ENCODE data around the gene FMN1. TPM values are rescaled to one million over a fixed set of nuclear protein-coding genes. Genes with fewer than 3 reads are reported as not detected.

The FMN1 gene
- total RNA-seq, 1 experiment from 2014 or later = 87.0 TPM

DNA sequence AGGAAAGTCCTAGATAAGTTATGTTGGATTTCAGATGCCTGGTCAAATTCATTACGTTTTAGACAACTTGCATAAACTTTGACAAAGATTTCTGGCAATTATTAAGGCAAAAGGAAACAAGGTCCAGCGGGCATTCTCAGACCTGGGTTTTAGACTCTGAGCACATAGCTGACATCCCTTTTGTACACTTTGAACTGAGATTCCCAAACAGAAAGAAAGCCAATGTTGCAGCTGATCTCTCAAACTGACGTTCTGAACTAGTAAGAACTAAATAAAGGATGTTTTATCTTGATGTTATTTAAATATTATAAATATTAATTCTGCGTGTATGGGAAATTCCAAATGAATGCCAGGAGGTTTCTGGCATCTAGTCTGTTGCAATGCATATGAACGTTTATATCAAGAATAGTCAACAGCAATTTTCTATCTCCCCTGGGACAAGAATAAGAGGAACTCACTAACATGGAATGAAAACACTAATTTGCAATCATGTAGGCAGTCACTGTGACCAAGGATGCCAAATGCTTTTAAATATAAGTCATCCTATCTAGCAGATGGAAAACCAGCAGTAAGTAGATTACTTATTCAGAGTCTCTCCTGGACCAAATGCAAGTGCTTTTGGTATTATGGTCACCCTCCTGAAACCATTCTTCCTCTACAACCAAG is 274.6 kb downstream of the FMN1 start:
- DNase-seq (ENCODE audit: low read depth, low spot score) = no peak
- in situ Hi-C loops (cut with HindIII; ENCODE audit: low pct_unique_long_range_greater_than_20kb, low sequenced_read_pairs) = no loop called here

- in situ Hi-C loops (cut with HindIII; ENCODE audit: low pct_unique_long_range_greater_than_20kb, low sequenced_read_pairs) = no loop called here
- DNase-seq (ENCODE audit: low read depth, low spot score) = no peak
These were observed 276.0 kb downstream of the FMN1 start for GRCh38 chr15:32918547-32918946.

- DNase-seq (ENCODE audit: low read depth, low spot score) = no peak
- in situ Hi-C loops (cut with HindIII; ENCODE audit: low pct_unique_long_range_greater_than_20kb, low sequenced_read_pairs) = no loop called here
These were observed 283.7 kb downstream of the FMN1 start for GRCh38 chr15:32910839-32911238.

DNA sequence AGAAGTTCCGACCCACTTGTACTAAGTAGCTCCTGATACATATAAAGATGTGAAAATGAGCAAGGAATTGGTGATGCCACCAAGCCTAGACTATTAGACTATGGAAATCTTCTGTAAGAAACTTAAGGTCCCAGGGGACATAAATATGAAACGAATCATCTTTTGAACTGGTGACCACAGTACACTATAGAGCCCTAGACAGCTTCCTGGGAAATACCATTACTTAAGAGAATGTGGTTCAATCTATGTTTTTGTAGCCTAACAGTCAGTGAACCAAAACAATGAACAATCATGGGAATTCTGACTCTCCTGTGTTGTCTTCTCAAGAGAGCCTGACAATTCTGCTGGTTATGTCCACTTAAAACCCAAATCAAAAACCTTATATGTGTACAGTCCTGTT is 285.1 kb downstream of the FMN1 start:
- in situ Hi-C loops (cut with HindIII; ENCODE audit: low pct_unique_long_range_greater_than_20kb, low sequenced_read_pairs) = no loop called here
- peak; percentile 33 for DNase-seq (ENCODE audit: low read depth, low spot score)

GRCh38 chr15:32908872-32909271 is 285.6 kb downstream of the FMN1 start:
- in situ Hi-C loops (cut with HindIII; ENCODE audit: low pct_unique_long_range_greater_than_20kb, low sequenced_read_pairs) = no loop called here
- DNase-seq (ENCODE audit: low read depth, low spot score) = no peak

DNA sequence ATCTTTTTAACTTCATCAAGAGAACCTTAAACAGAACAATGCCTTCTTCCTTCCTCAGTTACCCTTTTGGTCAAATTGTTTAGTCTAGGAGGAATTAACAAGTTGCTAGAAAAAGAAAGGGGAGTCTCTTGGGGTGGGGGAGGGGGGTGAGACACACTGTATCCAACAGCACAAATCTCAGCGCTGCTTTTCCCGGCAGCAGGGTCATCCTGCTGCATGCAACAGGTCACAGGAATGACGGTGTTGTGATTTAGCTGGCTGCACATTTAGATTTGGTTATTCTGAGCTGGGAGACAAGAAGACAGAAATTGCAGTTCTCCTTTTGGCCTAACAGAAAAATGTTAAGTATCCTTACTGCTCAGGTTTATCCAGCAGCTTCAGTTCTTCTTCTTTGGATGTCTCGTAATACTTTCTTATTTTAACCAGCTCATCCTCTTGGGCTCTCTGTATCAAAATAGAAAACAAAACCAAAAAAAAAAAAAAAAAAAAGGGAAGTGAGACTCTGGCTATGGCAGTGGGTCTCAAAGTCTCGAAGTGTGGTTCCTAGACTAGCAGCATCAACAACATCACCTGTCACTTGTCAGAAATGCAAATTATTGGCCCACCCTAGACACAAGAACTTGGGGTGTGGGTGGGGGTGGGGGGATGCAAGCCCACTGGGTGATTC is 286.2 kb downstream of the FMN1 start:
- in situ Hi-C loops (cut with HindIII; ENCODE audit: low pct_unique_long_range_greater_than_20kb, low sequenced_read_pairs) = no loop called here
- DNase-seq (ENCODE audit: low read depth, low spot score) = no peak

DNA sequence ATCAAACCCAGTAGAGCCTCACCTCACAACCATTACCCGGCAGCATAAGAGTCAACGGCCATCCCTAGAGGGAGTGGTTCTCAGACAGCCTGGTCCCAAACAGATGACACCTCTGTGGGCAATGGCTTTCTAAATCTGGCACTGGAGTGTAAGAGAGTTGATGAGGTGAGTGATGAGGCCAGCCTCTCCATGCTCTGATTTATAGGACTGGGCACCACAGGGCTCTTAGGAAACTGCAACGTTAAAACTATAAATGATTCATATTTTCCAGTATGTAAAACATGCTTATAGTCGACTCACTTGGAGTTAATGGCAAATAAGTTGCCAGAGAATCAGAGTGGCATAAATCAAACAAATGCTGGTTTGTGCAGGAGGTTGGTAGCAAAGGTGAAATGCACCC is 289.0 kb downstream of the FMN1 start:
- DNase-seq (ENCODE audit: low read depth, low spot score) = no peak
- in situ Hi-C loops (cut with HindIII; ENCODE audit: low pct_unique_long_range_greater_than_20kb, low sequenced_read_pairs) = no loop called here

GRCh38 chr15:32904448-32904847 is 290.1 kb downstream of the FMN1 start:
- no peak for DNase-seq (ENCODE audit: low read depth, low spot score)
- in situ Hi-C loops (cut with HindIII; ENCODE audit: low pct_unique_long_range_greater_than_20kb, low sequenced_read_pairs) = no loop called here

DNA sequence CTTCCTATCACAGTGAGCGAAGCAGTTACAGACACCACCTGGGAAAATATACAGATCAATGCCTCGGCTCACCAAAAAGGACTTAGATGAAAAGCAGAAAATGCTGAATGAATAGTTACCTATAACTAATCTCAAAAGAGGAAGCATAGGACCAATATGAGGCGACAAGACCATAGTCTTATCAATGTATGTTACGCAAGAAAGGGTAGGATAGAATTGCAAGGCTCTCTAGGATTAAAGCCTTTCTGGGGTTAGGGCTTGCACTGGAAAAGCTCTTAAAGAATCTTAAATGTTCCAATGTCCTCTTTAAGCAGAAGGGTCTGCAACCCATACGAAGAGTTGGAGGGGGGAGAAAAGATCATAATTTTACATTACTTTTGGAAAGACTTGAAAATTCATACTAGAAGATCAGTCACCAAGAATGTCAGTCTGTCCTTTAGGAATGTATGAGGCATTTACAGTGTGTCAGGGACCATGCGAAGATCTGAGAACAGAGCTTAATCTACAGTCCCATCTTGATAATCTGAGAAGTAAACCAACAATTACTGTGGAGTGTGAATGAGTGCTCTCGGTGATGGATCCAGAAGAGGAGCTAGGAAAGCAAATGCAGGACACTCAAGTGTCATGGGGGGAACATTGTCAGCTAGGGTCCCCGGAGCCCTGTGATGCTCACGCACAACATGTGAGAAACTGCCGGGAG is 290.8 kb downstream of the FMN1 start:
- no peak for DNase-seq (ENCODE audit: low read depth, low spot score)
- in situ Hi-C loops (cut with HindIII; ENCODE audit: low pct_unique_long_range_greater_than_20kb, low sequenced_read_pairs) = no loop called here

DNA sequence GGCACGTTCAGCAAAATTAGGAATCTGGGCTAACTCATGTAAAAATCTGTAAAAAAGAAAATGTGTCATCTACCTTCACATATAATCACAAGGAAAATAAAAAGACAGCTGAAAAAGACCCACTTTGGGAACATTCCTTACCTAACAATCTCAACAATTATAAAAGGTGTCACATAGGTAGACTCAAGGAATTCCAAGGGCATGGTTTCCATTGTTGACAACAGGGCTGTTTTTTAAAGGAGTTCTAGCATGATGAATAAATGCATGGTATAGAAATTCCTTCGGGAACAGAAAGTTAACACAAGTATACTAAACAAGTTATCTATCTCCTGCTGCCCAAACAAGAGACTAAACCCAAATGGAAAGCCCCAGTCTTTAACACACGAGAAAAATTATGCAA is 292.5 kb downstream of the FMN1 start:
- in situ Hi-C loops (cut with HindIII; ENCODE audit: low pct_unique_long_range_greater_than_20kb, low sequenced_read_pairs) = no loop called here
- no peak for DNase-seq (ENCODE audit: low read depth, low spot score)

DNA sequence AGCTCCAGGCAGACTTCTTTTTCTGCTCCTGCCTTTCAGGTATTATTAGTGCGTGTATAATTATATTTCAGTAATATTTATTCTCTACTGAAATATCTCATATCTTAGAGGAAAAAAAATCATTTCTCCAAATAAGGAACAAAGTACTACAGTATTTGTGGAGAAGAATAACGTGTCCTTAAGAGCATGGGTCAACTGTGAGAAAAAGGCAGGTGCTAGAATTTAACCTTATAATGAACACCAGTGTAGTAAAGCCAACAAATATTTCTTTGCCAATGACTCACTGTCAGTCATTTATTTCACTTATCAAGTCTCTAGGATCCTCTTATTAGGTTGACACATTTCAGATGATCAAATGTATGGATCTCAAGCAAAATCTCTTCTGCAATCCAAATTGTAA is 293.3 kb downstream of the FMN1 start:
- in situ Hi-C loops (cut with HindIII; ENCODE audit: low pct_unique_long_range_greater_than_20kb, low sequenced_read_pairs) = no loop called here
- no peak for DNase-seq (ENCODE audit: low read depth, low spot score)

- DNase-seq (ENCODE audit: low read depth, low spot score) = peak; percentile 74
- in situ Hi-C loops (cut with HindIII; ENCODE audit: low pct_unique_long_range_greater_than_20kb, low sequenced_read_pairs) = no loop called here
These were observed 295.4 kb downstream of the FMN1 start for GRCh38 chr15:32899126-32899596.

- in situ Hi-C loops (cut with HindIII; ENCODE audit: low pct_unique_long_range_greater_than_20kb, low sequenced_read_pairs) = no loop called here
- no peak for DNase-seq (ENCODE audit: low read depth, low spot score)
These were observed 296.1 kb downstream of the FMN1 start for GRCh38 chr15:32898414-32898813.

- in situ Hi-C loops (cut with HindIII; ENCODE audit: low pct_unique_long_range_greater_than_20kb, low sequenced_read_pairs) = no loop called here
These were observed 301.1 kb downstream of the FMN1 start for GRCh38 chr15:32893421-32893820.

DNA sequence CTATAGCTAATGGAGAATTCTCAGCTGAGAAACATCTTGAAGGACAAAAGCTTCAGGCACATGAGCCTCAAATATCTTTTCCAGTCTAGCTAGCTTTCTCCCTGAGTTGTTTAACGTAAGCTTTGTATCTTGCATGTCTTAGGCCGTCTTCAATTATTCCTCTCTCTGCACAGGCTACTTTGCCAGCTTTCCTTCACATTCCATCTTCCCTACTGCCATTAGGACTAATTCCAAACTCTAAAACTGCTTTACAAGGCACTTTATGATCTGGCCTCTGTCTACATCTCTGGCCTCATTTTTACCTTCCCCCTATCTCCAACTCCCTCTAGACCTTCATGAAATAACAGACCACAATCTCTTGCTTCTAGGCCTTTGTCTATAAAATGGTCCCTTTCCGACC is 305.3 kb downstream of the FMN1 start:
- in situ Hi-C loops (cut with HindIII; ENCODE audit: low pct_unique_long_range_greater_than_20kb, low sequenced_read_pairs) = no loop called here
- DNase-seq (ENCODE audit: low read depth, low spot score) = no peak

More at GRCh38 chr15:32893421-32893820, 301.1 kb downstream of the FMN1 start:
- DNase-seq (ENCODE audit: low read depth, low spot score) = no peak

DNA sequence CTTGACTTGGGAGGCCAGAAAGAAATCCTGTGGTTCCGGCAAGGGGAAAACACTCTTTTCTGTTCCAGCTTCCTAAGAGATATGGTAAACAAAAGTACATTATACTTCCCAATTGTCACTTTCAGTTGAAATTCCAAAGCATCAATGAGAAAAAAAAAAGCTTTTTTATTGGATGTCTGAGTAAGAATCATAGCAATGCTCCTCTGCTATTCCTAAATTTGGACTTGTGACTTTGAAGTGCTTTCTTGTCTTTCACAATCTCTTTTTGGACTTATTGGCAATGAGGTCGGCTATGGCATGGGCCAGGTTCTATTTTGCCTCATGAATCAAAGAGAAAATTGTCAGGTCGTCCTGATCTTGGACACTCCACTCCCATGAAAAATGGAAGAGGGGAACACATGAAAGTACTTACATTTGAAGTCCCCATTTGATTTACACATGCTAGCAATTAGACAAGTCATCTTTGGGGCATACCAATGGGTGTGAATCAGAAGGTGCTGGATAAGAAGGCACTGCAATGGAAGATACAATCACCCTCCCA is 306.2 kb downstream of the FMN1 start:
- DNase-seq (ENCODE audit: low read depth, low spot score) = no peak
- in situ Hi-C loops (cut with HindIII; ENCODE audit: low pct_unique_long_range_greater_than_20kb, low sequenced_read_pairs) = no loop called here

- in situ Hi-C loops (cut with HindIII; ENCODE audit: low pct_unique_long_range_greater_than_20kb, low sequenced_read_pairs) = no loop called here
- no peak for DNase-seq (ENCODE audit: low read depth, low spot score)
These were observed 307.4 kb downstream of the FMN1 start for GRCh38 chr15:32887090-32887489.

- in situ Hi-C loops (cut with HindIII; ENCODE audit: low pct_unique_long_range_greater_than_20kb, low sequenced_read_pairs) = no loop called here
- DNase-seq (ENCODE audit: low read depth, low spot score) = no peak
These were observed 308.1 kb downstream of the FMN1 start for GRCh38 chr15:32886459-32886858.
